HFF-Myc (cell line): ENCODE data around the gene MRPL22.

Experiments
- DNase-seq: peaks from one replicate; pipeline ENCODE4 v3.0.0-alpha.2; 2011; ENCODE audit warnings: low read depth; ENCODE audit errors: extremely low read depth
- H3K4me3 ChIP-seq: replicated peaks from 2 replicates; pipeline ENCODE4 v1.5.1; 2011; ENCODE audit warnings: low read depth, mild to moderate bottlenecking, control low read depth, low read length
- TF ChIP-seq, protein P1 (sequence below): IDR thresholded peaks from 2 replicates; pipeline ENCODE4 v1.5.1; 2012; ENCODE audit warnings: mild to moderate bottlenecking, low read depth, low read length, control low read depth; ENCODE audit errors: missing control alignments

The MRPL22 gene

DNA sequence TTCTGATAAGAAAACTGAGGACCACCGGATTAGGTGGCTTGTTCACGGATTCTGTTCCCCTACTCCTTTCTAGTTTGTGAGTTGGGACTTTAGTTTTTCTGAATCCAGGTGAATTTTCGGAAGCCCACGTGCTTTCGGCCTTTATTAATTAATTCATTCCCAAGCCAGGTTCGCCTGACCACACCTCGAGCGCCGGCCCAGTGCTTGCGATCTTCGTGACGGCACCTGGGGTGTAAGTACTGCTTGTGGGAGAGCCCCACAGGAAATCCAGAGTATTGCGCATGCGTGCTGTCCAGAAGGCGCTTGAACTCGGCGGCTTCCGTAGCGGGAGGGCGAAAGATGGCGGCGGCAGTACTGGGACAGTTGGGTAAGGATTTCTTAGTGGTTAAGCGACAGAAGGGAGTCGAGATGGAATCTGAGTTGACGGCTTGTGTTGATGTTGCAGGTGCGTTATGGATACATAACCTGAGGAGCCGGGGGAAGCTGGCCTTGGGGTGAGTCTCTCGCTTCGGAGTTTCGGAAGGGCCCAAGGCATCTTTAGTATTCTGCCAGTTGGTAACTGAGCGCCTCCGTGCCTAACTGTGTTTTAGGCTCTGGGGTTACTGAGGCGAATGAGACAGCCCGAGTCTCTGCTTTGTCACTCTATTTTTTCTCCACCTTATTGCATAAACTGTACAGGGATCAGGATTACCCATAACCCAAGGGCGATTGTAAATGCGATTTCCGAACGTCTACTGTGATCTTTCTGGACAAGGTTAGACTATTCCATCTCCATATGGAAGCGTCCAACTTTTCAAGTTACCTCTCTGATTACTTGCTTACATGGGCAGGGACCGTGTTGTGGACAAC, at the start of gene MRPL22:
MRPL22 (plus strand) TSS at position 302 of the 849 bp plus-strand sequence; CDS start at position 340, 38 bp downstream.
- TF ChIP-seq, protein P1, sequence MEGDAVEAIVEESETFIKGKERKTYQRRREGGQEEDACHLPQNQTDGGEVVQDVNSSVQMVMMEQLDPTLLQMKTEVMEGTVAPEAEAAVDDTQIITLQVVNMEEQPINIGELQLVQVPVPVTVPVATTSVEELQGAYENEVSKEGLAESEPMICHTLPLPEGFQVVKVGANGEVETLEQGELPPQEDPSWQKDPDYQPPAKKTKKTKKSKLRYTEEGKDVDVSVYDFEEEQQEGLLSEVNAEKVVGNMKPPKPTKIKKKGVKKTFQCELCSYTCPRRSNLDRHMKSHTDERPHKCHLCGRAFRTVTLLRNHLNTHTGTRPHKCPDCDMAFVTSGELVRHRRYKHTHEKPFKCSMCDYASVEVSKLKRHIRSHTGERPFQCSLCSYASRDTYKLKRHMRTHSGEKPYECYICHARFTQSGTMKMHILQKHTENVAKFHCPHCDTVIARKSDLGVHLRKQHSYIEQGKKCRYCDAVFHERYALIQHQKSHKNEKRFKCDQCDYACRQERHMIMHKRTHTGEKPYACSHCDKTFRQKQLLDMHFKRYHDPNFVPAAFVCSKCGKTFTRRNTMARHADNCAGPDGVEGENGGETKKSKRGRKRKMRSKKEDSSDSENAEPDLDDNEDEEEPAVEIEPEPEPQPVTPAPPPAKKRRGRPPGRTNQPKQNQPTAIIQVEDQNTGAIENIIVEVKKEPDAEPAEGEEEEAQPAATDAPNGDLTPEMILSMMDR = no peak
- peak within 1 kb of the TSS; percentile 64 for H3K4me3 ChIP-seq
- peak; percentile 82 for DNase-seq

DNA sequence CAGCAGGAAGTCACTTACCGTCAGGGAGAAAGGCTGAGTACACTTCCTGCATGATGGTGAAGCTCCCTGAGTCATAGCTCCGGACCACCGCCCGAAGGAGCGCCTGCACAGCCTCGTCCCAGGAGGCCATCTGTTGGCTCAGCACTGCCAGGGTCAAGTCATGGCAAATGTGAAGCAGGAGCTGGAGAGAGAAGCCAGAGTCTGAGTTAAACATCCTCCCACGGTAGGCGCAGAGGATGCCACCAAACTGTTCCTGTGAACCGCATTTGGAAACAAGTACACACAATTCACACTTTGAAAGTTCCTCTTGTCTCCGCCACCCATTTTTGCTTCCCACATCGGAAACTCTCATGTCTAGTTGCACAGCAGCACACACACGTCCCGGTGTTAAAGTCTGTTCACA, 48.5 kb upstream of the MRPL22 start:
- TF ChIP-seq, protein P1 = no peak
- no peak overlapping the region for H3K4me3 ChIP-seq
- no peak for DNase-seq

DNA sequence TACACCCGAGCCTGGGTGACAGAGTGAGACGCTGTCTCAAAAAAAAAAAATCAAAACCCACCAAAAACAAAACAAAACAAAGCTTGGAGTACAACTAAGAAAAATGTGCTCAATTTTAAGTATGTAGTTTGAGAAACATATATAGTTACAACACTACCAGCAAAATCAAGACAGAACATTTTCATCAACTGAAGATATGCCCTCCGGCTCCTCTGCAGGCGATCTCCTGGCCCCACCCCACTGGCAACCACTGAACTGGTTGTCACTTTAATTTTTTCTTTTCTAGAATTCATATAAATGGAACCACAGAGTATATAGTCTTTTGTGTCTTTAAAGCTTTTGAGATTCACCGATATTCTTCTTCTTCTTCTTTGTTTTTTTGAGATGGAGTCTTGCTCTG, 47.5 kb upstream of the MRPL22 start:
- DNase-seq = no peak
- H3K4me3 ChIP-seq = no peak overlapping the region
- TF ChIP-seq, protein P1 = no peak

DNA sequence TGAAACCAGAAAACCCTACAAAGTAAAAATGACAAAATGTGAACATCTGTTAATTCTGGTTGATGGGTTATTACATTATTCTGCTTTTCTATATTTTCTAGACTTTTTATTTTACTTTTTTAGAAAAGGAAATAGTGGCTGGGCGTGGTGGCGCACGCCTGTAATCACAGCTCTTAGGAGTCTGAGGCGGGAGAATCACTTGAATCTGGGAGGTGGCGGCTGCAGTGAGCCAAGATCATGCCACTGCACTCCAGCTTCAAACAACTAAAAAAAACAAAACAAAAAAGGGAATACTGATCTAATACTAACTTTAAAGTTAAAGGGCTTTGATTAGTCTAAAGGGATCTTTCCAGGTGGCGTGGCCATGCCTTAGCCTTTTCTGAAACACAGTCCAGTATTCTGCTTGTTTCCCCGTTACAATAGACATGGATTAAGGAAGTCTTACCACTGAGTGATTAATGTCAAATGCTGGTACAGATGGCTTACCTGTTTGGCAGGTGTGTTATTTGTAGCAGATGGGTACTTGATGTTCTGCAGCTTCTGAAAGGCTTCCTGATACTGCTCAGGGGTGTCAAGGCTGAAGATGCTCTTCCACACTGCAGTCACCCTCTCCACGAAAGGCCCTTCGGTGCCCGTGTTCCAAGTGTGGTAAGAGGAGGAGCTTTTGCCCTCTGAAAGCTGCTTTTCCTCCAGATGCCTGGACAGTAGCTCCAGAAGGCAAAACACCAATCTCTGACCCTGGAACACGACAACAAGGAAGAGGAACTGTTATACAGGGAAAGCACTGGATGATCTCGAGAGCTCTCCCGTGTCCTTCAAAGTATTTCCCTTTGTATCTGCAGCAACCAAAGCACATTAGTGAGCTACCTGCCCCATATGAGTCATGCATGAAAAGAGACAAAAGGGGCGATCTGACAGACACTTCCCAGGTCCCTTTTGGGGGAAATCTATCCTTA, 45.0 kb upstream of the MRPL22 start:
- no peak for DNase-seq
- TF ChIP-seq, protein P1 = no peak
- no peak overlapping the region for H3K4me3 ChIP-seq

DNA sequence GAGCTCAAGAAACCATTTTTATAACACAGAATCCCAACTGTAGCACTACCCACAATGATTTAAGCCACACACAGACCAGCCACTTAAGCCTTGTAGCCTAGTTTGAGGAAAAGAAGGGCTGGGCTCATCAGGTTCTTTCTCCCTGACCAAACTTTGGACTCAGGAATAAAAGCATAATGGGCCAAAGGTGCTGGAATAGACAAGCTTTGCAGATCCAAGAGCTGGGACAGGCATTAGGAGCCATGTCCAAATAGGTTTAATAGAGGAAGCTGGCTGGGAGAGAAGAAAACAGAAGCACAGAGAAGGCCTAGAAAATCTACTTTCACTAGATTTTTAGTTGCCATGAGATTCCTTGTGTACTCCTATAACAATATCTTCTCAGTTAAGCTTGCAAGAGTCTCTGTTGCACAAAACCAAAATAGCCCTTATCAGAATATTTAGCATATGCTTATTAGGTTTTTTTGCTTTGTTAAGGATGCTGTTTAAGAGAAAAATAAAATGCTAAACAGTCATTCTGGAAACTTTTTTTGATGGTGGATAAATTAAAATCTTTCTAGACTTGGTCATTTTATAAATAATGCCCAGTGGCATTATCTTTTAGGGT, 44.2 kb upstream of the MRPL22 start:
- no peak overlapping the region for H3K4me3 ChIP-seq
- no peak for DNase-seq
- TF ChIP-seq, protein P1 = no peak

DNA sequence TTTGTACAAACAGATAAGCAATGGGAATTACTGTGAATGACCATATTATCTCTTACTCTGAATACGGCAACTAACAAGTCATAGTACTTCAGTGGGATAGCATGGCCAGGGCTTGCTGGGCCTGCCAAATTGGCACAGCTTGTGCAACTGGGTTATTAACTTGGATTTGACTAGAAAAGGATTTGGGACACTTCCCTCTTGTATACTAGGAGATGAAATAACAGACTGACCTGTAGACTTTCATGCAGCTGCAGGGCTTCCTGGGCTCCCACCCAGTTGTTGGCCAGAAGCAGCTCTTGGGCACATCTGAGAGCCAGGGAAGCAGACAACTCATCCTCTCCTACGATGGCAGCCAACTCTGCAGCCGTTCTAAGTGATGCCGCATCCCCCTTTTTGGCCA, 42.7 kb upstream of the MRPL22 start:
- no peak for DNase-seq
- no peak overlapping the region for H3K4me3 ChIP-seq
- TF ChIP-seq, protein P1 = no peak
